ENCODE measurements around the gene CDK8.
"Not testable (repeated sequence)": the region's sequence is repeated elsewhere in the genome, so short reads cannot be mapped to it uniquely, and the experiment has no call there.

The CDK8 gene

DNA sequence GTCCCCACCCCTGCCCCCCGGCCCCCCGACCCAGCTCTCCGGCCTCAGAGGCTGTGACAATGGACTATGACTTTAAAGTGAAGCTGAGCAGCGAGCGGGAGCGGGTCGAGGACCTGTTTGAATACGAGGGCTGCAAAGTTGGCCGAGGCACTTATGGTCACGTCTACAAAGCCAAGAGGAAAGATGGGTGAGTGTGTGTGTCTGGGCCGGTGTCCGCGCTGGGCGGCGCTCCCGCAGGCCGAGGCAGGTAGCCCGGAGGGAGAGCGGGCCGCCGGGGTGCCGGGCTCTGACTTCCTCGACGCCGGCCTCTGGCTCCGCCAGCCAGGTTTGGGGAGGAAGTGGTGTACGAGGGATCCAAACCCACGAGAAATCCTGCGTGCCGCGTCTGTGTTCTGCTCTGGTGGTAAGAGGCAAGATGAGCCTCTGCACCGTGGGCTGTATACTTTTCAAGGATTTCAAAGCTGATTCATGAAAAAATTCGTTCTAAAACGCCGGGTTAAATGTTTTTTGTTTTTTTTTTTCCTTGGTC lies 718 bp downstream of the CDK8 start:
- peak; percentile 38 to 40 for DNase-seq

- DNase-seq, result no peak
Measured at GRCh38 chr13:26255115-26255514, 1.2 kb downstream of the CDK8 start.

DNA sequence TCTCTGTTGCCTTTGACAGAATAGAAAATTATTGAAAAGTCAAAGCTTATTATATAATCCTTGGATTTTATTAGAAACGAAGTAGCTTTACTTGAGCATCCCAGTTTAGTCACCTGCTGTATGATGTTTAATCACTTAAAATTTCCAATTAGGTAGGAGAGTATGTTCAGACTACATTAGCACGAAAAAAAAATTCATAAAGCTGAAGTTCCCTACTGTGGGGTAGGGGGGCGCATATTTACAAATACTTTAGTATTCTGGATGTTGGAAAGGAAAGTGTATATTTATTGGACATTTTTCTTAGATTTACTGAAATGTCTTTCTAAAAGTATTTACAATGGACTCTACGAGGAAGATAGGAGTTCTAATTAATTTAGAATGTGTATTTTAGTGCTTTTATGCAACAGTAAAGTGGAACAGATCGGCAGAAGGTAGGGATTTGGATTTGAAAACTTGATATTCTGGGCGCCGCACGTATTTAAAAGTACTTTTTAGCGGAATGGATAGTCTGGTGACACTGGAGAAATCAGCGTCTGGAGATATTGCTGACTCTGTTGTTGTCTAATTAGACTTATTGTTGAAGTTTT lies 1.9 kb downstream of the CDK8 start:
- no peak for DNase-seq

DNA sequence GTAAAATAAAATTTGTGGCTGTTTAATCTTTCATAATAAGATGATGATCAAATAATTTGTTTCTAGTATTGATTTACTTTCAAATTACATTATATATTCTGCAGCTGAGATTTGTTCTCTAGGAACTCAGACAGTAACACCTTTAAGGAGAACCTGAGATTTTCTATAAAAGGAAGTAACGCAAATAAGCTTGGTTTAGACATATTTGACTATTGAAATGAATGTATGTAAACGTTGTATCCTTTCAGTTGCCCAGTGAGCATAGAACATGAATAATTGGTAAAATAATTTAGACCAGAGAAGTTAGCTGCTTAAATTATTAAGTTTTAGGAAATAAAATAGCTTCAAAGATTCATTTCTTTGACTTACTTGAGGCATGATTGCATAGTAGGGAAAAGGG lies 3.1 kb downstream of the CDK8 start:
- DNase-seq, result no peak

DNA sequence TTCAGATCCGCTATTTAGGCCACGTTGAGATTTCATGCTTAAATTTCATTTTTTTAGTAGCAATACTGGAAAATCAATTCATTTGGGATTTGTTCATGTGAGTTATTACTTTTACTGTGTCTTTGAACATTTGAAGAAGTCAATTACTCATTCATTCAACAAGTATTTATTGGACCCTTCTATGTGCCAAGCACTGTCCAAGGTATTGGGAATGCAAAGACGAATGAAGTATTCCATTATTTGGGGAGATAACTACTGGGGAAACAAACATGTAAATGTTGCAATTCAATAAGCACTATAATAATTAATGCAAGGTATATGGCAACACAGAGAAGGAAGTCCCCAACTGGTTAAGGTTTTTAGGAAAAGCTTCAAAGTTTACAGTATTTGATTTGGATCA lies 5.7 kb downstream of the CDK8 start:
- DNase-seq, result no peak

DNA sequence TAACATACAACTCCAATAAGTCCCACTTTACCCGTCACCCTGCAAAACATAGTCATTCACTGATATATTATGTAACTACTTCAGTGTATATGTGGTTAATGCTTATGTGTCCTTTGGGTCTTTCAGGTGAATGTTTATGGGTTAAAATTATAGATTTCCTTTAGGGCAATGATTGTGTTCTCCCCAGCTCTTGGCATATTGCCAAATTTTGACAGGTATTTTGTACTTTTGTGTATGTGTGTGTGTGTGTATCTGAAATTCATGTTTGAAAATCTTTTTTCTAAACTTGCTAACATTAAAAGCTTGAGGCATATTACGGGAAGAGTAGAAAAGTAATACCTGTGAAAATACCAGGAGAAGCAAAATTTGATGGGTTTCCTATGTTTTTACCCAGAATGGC lies 8.2 kb downstream of the CDK8 start:
- no peak for DNase-seq

GRCh38 chr13:26266311-26266710 lies 12.4 kb downstream of the CDK8 start:
- no peak for DNase-seq

DNA sequence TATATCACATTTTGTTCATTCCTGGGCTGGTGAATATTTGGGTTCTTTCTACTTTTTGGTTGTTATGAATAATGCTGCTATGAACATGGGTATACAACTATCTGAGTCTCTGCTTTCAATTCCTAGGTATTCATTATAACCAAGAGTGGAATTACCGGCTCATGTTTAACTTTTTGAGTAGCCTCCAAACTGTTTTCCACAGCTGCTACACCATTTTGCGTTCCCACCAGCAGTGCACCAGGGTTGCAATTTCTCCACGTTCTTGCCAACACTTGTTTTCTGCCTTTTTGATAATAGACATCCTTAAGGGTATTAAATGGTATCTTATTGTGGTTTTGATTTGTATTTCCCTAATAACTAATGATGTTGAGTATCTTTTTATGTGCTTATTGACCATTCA lies 16.8 kb downstream of the CDK8 start:
- no peak for DNase-seq

GRCh38 chr13:26272621-26273020 lies 18.7 kb downstream of the CDK8 start:
- no peak for DNase-seq

DNA sequence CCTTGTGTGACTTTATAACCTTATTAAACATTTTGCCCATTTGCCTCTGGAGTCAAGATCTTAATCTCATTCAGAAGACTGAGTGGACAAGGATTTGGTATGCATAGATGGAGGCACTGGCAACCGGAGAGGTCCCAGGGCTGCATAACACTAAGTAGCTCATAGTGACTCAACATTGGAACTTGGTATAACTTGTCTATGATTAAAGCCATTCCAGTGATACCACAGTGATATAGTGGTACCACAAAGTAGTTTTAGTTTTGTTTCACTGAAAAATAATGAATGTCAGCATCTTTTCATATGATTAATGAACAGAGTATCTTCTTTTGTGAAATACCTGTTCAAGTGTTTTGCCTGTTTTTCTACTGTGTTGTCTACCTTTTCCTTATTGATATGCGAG lies 26.4 kb downstream of the CDK8 start:
- no peak for DNase-seq

- no peak for DNase-seq
Measured at GRCh38 chr13:26280822-26281221, 26.9 kb downstream of the CDK8 start.

GRCh38 chr13:26285911-26286310 lies 32.0 kb downstream of the CDK8 start:
- not testable (repeated sequence) for DNase-seq

GRCh38 chr13:26288838-26289237 lies 34.9 kb downstream of the CDK8 start:
- not testable (repeated sequence) for DNase-seq

- DNase-seq, result no peak
Measured at GRCh38 chr13:26295812-26296211, 41.9 kb downstream of the CDK8 start.

DNA sequence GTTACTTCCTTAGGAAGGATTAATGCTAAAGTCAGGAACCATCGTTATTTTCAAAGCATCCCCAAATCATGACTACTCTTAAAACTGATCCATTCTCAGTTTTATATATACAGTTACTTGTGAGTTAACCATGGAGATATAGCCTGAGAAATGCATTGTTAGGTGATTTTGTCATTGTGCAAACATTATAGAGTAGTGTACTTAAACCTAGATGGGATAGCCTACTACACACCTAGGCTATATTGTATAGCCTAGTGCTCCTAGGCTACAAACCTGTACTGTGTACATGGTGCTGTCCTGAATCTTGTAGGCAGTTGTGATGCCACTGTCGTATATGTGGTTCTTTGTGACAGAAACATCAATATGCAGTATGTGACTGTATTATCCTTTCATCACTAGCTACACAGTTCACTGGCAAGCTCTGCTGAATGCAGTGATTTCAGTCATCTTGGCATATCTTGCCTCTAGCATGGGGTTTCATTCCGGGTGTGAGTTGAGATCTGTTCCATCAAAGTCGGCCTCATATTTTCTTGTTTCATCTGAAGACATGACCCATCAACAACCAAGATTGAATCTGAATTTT lies 45.3 kb downstream of the CDK8 start:
- DNase-seq, result no peak

GRCh38 chr13:26300140-26300539 lies 46.2 kb downstream of the CDK8 start:
- DNase-seq, result peak; percentile 3 to 25

DNA sequence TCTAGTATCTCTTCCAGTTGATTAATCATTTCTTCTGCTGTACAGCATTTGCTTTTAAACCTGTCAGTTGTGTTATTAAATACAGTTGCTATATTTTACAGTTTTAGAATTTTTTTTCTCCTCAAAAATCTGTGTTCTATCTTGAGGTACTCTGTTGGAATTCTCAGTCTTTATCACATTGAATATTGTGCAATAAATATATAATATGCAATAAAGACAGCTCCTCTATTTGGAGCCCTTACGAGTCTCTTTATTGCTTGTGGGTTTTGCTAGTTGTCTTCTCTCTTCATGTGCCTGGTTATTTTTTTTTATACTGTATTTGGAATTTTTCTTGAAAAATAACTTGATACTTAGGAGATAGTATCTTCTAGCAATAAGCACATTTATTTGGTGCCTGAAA lies 51.7 kb downstream of the CDK8 start:
- no peak for DNase-seq

GRCh38 chr13:26307701-26308100 lies 53.8 kb downstream of the CDK8 start:
- no peak for DNase-seq

DNA sequence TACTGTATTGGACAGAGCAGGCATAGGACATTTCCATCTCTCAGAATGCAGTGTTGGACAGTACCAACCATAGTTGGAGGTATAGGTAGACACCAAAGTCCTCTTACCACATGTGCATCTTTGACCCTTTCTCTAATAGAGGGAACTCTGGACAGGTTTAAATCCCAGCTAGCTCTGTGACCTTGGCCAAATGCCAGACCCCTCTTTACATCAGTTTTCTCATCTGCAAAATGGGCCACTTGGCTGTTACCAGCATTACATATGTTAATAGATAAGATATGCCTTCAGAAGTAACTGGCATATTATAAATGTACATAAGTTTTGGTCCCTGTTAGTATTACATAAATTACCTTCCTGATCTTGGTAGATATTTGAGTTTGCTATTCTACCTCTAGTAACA lies 54.3 kb downstream of the CDK8 start:
- no peak for DNase-seq

GRCh38 chr13:26308836-26309235 lies 54.9 kb downstream of the CDK8 start:
- DNase-seq, result no peak

GRCh38 chr13:26310003-26310402 lies 56.1 kb downstream of the CDK8 start:
- DNase-seq, result no peak

DNA sequence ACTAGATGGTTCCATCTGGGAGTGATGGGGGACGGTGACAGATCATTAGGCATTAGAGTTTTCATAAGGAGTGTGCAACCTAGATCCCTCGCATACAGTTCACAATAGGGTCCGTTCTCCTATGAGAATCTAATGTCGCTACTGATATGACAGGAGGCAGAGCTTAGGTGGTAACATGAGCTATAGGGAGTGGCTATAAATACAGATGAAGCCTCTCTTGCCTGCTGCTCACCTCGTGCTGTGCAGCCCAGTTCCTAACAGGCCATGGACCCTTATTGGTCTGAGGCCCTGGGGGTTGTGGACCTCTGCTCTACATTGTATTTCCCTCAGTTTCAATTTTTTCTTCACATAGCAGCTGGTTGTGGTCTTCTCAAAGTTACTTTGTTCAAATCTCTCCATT lies 56.5 kb downstream of the CDK8 start:
- DNase-seq, result no peak

DNA sequence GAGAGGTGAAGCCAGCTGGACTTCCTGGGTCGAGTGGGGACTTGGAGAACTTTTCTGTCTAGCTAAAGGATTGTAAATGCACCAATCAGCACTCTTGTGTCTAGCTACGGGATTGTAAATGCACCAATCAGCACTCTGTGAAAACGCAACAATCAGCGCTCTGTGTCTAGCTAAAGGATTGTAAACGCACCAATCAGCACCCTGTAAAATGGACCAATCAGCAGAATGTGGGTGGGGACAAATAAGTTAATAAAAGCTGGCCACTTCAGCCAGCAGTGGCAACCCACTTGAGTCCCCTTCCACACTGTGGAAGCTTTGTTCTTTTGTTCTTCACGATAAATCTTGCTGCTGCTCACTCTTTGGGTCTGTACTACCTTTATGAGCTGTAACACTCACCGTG lies 58.1 kb downstream of the CDK8 start:
- not testable (repeated sequence) for DNase-seq

- not testable (repeated sequence) for DNase-seq
Measured at GRCh38 chr13:26316095-26316494, 62.2 kb downstream of the CDK8 start.

DNA sequence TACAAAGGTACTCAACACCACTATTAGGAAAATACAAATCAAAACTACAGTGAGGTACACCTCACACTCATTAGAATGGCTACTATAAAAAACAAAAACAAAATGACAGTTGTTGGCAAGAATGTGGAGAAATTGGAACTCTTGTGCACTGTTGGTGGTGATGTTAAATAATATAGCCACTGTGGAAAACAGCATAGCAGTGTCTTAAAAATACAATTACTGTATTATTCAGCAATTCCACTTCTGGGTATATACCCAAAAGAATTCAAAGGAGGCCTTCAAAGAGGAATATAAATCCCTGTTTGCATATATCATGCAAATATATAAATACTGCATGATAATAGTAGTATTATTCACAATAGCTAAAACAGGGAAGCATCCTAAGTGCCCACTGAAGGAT lies 66.8 kb downstream of the CDK8 start:
- no peak for DNase-seq

All from stimulated activated CD4-positive, alpha-beta T cell treated with anti-CD3 and anti-CD28 coated beads, Interleukin-4, amount 100 ng/mL, for 4 hours (primary cell).